ENCODE measurements around the gene UNC13C.

UNC13C gene

DNA sequence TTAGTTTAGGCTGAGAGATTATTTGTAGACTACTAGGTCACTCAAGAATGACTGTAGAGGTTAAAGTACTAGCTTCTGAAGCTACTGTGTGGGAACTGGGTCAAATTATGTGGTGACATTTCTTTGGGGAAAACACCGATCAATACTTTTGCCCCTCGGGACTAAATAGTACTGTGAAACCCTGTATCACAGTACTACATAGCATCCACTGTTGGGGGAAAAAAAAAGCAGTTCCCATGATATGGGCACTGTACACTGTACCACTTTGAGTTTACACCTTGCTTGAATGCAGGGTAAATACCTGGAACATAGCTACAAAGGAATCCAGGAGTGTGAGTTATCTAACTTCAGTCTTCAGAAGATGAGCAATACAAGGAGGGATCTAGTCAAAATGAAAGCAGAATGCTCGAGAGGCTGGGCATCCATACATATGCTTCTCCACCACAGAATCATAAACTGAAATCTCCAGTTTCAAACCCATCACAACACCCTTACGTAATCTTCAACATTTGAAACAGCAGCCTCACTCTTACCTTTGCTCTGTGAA, 311.4 kb downstream of the UNC13C start:
- DNase-seq (ENCODE audit: low read depth in 2 of 3, low spot score in 1 of 3): no peak

DNA sequence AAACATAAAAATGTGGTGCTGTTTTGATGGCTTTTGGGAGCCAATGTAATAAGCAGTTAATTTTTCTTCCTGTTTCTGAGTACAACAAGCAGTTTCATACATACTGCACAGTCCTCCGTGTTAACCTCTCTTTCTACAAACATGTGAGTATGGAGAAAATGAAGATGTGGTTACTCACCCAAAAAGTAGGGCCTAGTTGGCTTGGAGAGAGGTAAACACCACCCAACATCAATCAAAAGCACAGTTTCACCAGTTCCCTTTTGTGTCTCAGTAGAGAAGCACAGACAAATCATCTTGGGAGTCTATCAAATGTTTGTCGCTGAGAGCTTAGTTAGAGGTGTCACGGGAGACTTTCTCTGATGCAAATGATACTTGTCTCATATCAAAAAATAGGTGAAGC, 320.2 kb downstream of the UNC13C start:
- no peak for DNase-seq (ENCODE audit: low read depth in 2 of 3, low spot score in 1 of 3)

DNA sequence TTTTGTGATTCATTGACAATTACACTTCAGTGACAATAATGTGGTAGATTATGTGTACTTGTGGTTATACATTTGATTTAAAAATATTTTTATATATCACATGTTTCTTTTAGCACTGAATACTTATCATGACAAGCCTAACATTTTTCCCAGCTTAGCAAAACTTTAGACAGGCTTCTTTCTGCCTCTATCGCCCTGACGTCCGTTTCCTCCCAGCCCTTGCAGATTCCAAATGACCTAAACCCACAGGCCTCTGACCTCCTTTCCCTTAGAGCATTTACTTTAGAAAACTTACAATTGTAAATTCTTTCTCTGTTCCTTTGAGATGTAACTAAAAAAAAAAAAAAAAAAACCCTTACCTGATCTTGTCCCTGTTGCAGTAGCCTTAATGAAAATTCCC, 326.1 kb downstream of the UNC13C start:
- DNase-seq (ENCODE audit: low read depth in 2 of 3, low spot score in 1 of 3): no peak

DNA sequence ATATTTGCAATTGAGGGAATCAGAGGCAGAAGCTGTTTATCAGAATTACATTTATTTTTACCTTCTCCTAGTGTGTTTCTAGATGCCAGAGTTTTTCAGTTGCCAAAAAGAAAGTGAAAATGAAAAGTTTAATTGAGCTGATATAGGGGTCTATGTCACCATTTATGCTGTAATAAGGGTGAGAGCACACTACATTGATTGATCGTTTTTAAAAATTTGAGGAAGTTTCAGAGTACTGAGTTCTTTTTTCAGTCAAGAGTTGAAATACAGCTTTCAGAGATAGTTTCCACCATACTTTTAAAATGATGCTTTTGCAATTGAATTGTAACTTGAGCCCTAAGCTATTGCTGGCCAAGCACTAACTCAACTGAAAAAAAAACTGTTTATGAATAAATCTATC, 326.9 kb downstream of the UNC13C start:
- DNase-seq (ENCODE audit: low read depth in 2 of 3, low spot score in 1 of 3): no peak

DNA sequence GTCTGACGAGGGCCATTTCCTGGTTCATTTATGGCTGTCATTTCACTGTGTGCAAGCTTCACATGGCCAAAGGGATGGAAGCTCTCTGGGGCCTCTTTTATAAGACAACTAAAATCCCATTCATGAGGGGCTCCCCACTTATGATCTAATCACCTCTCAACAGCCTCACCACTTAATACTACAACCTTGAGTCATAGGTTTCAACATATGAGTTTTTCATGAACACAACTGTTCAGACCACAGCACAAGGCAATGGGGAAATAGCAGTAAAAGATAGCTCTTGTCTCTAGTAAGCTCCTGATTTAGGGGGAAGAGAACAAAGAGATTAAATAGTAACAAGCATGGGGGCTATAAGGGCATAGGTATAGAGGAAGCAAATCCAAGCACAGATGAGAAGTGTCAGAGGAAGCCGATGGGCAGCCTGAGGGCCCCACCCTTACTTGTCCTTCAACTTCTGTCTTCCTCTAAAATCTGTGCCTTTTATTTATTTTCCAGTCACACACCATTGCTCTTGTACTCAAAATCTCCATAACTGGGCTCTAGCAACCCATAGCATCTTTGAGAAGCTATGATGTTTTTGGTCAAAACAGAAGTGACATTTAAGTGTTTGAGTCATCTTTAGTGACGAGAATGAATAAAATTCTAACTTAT, 329.1 kb downstream of the UNC13C start:
- DNase-seq (ENCODE audit: low read depth in 2 of 3, low spot score in 1 of 3): no peak

DNA sequence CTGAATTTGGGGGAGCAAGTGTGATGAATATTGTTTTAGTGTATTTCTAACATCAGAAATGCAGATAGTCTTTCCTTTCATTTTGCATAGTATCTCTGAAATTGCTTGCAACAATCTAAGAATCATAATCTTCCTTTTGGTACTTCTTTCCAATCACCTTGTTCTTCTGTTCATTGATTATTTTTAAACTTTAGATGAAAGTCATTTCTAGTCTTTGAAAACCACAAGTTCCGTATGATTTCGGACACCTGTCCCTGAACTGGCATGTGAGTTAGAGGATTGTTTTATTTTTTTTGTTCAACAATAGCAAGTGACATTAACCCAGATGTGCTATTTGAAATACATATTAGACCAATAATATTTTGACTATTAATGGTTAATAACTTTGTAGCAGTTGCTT, 329.7 kb downstream of the UNC13C start:
- no peak for DNase-seq (ENCODE audit: low read depth in 2 of 3, low spot score in 1 of 3)

DNA sequence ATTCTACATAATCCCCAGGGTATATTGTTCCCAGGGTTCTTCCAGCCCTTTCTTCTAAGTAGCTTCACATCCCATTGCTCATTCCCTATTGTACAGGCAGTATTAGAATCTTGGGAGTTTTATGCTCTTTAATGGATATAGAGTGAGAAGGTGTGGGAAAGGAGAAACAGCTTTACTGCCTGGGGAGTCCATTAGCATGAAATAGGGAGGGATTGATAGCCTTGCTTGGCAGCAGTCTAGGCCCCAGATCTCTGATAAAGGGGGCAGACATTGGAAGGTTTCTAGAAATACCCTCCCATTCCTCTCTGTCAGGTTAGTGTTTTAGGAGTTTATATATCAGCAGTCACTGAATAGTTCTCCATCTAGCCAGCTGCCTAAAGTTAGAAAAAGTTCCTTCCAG, 334.3 kb downstream of the UNC13C start:
- DNase-seq (ENCODE audit: low read depth in 2 of 3, low spot score in 1 of 3): no peak

DNA sequence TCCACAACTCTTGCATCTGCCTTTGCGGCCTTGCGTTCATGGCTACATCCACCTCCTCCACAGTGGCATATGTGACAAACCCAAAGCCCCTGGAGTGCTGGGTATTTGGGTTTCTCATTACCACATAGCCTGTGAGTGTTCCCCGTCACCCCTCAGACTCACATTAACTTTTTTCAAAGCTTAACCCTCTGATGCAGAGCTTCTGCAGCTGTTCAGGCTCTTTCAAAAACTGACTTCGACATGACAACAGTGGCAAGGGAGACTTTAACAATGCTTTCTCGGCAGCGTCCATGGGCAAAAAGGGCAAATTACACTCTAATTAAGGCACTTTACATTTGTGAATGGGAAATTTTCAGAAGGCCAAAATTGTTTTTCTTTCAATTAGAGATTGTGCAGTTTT, 343.2 kb downstream of the UNC13C start:
- no peak for DNase-seq (ENCODE audit: low read depth in 2 of 3, low spot score in 1 of 3)

DNA sequence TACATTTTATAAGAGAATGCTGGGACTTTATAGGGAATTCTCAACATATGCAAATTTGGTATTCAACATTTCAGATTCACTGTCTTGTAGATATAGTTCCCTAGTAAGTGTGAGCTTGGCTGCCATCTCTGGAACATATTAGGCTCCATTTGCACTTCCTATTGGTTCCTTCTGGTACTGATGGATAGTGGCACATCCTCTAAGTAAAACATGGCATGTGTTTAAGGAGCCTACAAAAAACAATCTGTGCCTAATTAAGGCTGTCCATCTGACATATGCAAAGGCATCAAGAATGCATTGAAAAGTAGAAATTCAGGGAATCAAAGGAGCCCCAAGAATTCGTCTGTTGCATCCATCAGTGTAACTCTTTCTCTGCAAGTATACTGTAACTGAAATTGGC, 344.1 kb downstream of the UNC13C start:
- no peak for DNase-seq (ENCODE audit: low read depth in 2 of 3, low spot score in 1 of 3)

DNA sequence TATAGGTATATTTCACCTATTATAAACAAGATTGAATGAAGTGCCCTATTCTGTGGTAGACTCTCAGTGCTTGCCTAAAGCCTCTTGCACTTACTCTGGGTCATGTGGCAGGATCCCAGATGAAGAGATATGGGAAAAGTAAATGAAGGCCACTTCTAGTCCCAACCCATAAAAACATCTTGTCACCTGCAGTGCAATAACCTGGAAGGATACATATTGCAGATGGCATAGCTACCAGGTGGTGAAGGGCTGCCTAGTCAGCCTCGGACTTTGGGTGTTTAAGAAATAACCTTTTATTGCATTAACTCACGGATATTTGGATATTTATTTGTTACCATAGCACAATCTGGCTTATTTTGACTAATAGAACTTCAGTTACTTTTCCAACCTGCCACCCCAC, 367.1 kb downstream of the UNC13C start:
- DNase-seq (ENCODE audit: low read depth in 2 of 3, low spot score in 1 of 3): no peak

DNA sequence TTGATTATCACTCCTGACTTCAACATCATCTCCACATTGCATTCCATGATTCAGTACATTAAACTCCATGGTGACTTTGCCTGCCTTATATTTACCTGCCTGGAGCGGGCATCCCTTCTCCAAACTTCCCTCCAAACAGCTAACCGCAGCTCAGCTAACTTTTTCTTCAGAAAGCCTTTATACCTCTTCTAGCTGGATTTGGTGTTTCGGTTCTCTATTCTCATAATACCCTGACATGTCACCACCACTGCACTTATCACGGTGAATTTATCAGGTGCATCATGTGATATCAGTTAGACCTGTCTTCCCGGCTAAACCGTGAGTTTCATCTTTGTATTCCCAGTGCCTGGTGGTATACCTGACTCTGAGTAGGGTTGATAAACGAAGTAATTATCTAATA, 367.6 kb downstream of the UNC13C start:
- DNase-seq (ENCODE audit: low read depth in 2 of 3, low spot score in 1 of 3): no peak

DNA sequence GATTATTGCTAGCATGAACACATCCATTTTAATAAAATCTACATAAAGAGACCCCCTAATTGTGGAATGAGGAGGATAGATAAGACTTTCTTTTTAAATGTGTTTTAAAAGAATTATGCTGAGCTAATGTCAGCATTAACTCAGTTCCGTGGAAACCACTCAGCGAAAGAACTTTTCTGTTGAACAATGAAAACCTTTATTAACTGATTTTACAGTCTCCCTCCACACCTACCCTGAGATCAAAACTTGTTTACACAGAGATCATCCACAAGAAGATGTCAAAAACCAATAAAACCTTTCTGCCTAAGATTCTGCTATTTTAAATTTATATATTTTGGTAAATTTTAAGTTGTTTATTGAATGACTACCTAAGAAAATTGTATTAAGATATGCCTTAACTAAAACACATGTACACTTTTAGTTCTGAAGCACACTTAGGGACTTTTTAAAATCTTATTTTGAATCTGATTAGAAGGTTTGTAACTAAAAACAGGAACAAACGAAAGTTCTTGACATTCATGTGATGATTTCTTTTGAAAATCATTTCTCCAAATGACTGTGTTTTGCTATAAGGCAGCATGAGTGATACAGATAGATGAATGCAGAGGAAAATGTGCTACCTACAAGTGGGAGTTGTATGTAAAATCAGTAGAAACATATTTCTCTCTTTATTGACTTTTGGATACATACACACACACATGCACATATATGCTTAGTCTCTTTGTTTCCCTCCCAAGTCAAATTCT, 369.0 kb downstream of the UNC13C start:
- no peak for DNase-seq (ENCODE audit: low read depth in 2 of 3, low spot score in 1 of 3)

DNA sequence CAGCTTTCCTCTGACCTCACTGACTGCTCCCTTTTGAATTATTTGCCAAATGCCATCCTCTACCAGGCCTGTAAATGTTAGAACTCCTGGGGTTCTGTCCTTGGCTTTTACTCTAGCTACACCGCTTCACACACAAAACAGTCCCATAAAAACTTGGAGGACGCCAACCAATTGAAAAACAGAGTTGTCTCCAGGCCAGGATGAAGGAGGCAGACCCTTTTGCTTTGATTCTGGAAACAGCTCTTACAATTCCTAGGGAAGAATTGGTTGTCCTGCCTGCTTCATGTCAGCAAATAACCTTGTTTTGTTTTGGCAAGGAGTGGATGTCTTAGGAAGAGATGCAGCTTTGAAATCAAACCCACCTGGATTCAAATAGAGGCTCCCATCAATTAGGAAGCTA, 375.5 kb downstream of the UNC13C start:
- DNase-seq (ENCODE audit: low read depth in 2 of 3, low spot score in 1 of 3): no peak

DNA sequence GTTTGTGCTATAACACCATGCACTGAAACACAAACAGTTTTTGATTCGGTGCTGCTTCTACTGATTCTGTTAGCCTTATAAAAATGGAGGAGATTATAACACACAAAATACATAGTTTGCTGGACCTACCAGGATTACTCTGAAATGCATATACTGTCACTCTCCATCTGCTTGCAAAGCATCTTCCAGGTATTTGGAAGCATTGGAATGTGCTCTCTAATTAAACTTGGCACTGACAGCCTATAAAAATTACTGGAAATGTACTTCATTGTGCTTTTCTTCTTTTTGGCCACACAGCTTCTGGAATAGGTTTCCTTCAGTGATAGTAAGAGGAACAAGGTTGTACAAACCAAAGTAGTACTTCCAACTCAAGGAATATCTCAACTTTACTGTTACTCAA, 376.1 kb downstream of the UNC13C start:
- no peak for DNase-seq (ENCODE audit: low read depth in 2 of 3, low spot score in 1 of 3)

DNA sequence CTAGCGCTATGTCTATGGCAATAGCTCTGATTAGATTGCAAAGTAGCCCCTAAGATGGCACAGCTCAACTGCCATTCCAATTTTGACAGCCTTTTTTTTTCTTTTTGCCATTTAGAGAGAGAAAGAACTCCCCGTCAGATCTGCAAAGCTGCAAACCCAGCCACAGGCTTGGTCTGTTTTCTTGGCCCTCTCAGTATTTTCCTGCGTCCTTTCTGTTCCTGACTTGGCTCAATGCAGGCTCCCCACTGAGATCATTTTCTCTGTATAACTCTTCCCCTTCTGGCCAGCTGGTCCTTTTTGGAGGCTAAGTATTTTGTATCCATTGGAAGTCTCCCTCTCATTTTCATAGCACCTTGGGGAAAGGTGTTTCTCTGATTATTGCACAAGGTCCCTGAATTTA, 386.7 kb downstream of the UNC13C start:
- no peak for DNase-seq (ENCODE audit: low read depth in 2 of 3, low spot score in 1 of 3)

DNA sequence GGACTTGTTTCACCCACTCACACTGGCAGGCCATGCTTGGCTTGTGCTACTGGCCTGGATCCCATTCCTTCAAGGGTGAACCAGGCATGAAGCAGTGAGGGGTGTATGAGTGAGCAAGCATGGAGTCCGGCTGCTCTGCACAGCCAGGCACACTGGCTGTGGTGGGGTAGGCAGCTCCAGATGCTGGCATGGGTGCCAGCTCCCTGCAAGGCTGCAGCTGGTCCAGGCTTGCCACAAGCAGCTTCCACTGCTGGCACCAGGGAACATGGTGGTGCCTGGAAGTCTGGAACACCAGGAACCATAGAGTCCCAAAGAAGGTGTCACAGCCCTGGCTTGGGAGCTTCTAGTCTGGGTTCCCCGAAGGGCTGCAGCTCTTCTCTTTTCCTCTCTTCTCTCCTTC, 395.1 kb downstream of the UNC13C start:
- no peak for DNase-seq (ENCODE audit: low read depth in 2 of 3, low spot score in 1 of 3)

DNA sequence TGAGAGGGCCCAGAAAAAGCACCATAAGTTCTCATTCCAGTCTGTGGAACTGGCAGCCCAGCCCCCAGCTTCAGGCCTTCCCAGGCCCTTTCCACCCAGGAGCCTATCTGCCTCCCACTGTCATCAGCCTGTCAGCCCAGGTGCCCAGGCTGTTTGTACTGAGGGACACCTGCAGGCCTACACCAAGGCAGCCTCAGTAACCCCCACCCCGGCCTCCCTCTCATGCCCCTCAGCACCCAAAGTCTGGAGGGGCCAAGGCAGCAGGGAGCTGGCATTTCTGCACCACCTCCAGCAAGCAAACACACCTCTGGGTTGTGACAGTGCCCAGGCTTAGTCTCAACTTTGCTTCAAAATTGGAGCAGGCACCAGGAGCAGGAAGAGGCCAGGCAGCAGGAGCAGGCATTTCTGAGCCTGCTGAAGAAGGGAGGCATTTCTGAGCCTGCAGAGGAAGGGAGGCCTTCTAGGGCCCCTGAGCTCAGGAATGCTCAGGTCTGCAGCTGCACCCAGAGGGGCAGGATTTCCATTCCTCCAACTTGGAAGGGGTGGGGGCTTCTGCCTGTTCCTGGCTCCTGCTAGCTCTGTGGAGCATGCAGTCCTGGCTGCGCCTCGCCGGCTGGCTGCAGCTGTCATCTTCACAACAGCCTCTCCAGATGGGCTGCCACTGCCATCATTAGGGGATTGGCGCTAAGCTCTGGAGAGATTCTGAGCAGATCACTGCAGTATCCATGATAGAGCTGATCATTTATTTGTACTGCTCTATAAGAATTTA, 396.1 kb downstream of the UNC13C start:
- DNase-seq (ENCODE audit: low read depth in 2 of 3, low spot score in 1 of 3): no peak

DNA sequence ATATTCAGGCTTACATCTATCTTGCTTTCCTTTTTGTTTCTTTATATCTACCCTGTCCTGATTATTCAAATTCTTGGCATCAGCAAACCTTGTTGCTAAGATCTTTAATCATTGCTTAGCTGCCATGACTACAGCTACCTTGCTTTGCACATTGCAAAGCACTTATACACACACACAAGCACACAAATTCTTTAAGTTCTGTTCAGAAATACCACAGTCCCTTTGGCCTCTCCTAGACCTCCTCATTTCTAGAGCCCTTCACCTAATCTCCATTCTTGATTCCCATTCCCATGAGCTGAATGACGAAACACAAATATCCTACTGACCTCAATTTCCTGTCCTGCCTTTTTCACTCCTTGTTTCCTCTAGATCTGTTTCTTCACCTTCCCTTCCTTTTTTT, 409.6 kb downstream of the UNC13C start:
- no peak for DNase-seq (ENCODE audit: low read depth in 2 of 3, low spot score in 1 of 3)

DNA sequence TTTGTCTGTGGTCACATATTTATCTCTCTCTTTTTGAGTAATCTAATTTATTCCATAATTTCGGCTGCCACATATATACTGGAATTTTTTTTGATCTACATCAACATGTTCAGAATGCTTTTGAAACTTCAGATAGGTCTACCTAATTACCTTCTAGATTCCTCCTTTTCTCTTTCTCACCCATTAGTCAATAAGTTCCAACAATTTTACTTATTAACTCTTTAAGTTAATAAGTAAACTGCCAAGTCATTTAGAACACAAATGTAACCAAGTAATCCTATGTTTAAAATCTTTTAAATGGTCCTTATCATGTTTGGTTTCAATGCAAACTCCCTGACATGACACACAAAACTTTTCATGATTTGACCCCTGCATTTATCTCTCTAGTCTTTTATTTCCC, 410.5 kb downstream of the UNC13C start:
- no peak for DNase-seq (ENCODE audit: low read depth in 2 of 3, low spot score in 1 of 3)

DNA sequence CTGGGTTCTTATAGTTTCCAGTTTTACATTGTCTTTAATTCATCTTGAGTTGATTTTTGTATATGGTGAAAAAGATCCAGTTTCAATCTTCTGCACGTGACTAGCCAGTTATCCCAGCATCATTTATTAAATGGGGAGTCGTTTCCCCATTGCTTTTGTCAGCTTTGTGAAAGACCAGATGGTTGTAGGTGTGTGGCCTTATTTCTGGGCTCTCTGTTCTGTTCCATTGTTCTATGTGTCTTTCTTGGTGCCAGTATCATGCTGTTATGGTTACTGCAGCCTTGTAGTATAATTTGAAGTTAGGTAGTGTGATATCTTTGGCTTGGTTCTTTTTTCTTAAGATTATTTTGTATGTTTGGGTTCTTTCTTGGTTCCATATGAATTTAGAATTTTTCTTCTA, 432.2 kb downstream of the UNC13C start:
- no peak for DNase-seq (ENCODE audit: low read depth in 2 of 3, low spot score in 1 of 3)

DNA sequence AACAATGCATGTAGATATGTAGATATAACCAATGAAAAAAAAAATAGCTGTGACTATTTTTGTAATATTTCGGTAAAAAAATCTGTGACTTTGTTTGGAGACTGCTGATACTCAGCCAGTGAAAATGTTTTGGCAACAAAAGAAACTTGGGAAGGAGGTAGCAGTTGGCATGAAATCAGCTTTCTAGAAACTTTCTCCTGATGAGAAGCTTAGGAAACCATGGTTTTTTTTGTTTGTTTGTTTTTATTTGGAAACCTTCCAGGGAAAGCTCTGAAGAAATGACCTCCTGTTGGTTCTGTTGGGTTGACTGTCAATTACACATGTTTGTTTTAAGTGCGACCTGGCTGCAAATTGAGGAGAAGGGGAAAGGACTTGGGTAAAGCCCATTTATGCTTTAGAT, 445.9 kb downstream of the UNC13C start:
- no peak for DNase-seq (ENCODE audit: low read depth in 2 of 3, low spot score in 1 of 3)

DNA sequence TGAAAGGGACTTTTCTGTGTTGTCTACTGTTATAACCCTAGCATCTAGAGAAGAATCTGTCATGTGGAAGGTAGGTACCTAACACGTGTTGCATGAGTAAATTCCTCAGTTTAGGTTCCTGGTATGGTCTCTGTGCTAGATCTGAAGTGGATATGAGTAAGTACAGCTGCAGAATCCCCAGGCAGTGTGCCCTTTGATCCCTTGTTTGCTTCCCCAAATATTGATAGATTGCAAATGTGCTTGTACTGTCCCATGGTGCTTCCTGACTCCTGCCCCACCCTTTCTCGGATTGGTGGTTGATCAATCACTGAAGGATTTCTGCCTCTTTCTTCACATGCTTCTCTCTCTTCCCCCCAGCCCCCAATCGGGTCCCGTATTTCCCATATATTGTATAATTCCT, 450.4 kb downstream of the UNC13C start:
- DNase-seq (ENCODE audit: low read depth in 2 of 3, low spot score in 1 of 3): no peak
